ENCODE measurements around the gene SLC16A5. TPM values are rescaled to one million over a fixed set of nuclear protein-coding genes. Genes with fewer than 3 reads are reported as not detected.

The SLC16A5 gene
- total and polyA plus RNA-seq, 2 experiments from 2014 or later: 4.8 to 10.6 TPM

DNA sequence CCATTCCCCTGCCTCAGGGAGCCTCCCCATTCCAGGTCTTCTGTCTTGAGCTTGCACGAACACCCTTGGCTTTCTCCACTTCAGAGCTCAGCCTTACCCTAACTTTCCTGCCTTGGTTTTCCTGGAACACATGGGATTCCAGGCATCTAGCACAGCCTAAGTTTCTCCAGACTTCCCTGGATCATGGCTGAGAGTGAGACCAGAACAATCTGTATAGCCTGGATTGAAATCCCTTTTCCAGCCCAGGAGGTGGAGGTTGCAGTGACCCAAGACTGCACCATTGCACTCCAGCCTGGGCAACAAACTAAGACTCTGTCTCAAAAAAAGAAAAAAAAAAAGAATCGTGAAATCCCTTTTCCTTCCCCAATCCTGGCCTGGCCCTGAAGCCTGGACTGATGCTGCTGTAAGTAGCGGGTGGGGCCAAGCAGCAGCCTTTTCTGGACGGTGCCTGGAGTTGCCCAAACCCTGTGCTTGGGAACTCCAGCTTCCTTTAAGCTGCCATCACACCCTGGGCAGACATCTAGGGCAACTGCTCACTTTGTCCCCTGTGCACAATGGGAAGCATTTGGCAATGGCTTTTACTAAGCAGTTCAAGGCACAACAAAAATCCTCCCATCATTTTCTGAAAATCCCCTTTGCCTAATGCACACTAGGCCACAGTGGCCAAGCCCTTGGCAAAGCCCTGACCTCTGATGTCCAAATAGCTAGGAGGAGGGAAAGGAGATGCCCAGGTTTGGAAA is 12.0 kb upstream of the SLC16A5 start:
- no peaks in the 10 kb centered on the region for H4K20me1 ChIP-seq (ENCODE audit: insufficient read depth)
- H3K27me3 ChIP-seq (replicated peaks; ENCODE audit: insufficient read depth): no peaks in the 10 kb centered on the region
- no peak overlapping the region for H3K27ac ChIP-seq
- no peak overlapping the region for H3K4me2 ChIP-seq (ENCODE audit: unreplicated experiment)
- WGBS, 2 experiments (ENCODE audit: low coverage in 1 of 2, low lambda C conversion rate in 2 of 2, missing lambda C conversion rate in 2 of 2): 51 to 53% methylated on average over 4 of the region's 4 CpGs
- no peaks in the 10 kb centered on the region for H3K79me2 ChIP-seq (ENCODE audit: insufficient read depth)
- H3F3A ChIP-seq (ENCODE audit: insufficient read depth): peaks cover 10% of the 10 kb centered on the region
- no peak for DNase-seq
- H3K9me2 ChIP-seq (ENCODE audit: insufficient read depth): no peaks in the 10 kb centered on the region
- H2AFZ ChIP-seq: no peak overlapping the region
- H3K9ac ChIP-seq: no peak overlapping the region
- no peaks in the 10 kb centered on the region for H3K9me3 ChIP-seq (ENCODE audit: low read depth)
- TF ChIP-seq EZH2phosphoT487 (IDR thresholded peaks at IDR 0.05; ENCODE audit: insufficient read depth, low read depth) (no peak), EZH2 (IDR thresholded peaks at IDR 0.05; ENCODE audit: insufficient read depth, poor library complexity, severe bottlenecking) (no peak)
- in situ Hi-C loops (cut with MboI): no loop called here
- no peaks in the 10 kb centered on the region for H3K36me3 ChIP-seq (ENCODE audit: low read depth)
- no peak overlapping the region for H3K4me3 ChIP-seq
- H3K4me1 ChIP-seq (ENCODE audit: insufficient read depth): peaks cover 26% of the 10 kb centered on the region

DNA sequence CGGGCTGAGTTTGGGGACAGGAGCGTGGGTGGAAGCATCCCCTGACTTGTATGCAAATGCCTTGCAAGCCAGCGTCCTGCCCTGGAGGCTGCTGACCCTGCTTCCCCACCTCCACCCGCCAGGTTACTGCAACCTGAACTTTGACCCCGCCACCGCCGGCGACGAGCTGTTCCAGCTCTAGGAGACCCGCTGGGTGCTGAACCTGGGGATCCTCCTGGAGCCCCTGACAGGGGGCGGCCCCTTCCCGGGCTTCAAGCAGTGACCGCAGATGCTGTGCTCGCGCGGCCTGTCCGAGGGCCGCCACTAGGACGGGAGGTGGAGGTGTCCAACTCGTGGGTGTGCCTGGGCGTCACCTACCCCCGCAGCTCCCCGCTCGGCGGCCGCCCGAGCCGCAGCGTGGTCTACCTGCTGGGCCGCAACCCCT is 10.7 kb upstream of the SLC16A5 start:
- H4K20me1 ChIP-seq (ENCODE audit: insufficient read depth): no peaks in the 10 kb centered on the region
- H3K4me1 ChIP-seq (ENCODE audit: insufficient read depth): peaks cover 26% of the 10 kb centered on the region
- H3K9me3 ChIP-seq (ENCODE audit: low read depth): no peaks in the 10 kb centered on the region
- no peaks in the 10 kb centered on the region for H3K79me2 ChIP-seq (ENCODE audit: insufficient read depth)
- no peaks in the 10 kb centered on the region for H3K27me3 ChIP-seq (replicated peaks; ENCODE audit: insufficient read depth)
- H2AFZ ChIP-seq: no peak overlapping the region
- no peak for DNase-seq
- H3F3A ChIP-seq (ENCODE audit: insufficient read depth): peaks cover 10% of the 10 kb centered on the region
- H3K4me2 ChIP-seq (ENCODE audit: unreplicated experiment): no peak overlapping the region
- in situ Hi-C loops (cut with MboI): no loop called here
- no peak overlapping the region for H3K9ac ChIP-seq
- no peaks in the 10 kb centered on the region for H3K36me3 ChIP-seq (ENCODE audit: low read depth)
- H3K9me2 ChIP-seq (ENCODE audit: insufficient read depth): no peaks in the 10 kb centered on the region
- H3K27ac ChIP-seq: no peak overlapping the region
- no peak for TF ChIP-seq EZH2 (IDR thresholded peaks at IDR 0.05; ENCODE audit: insufficient read depth, poor library complexity, severe bottlenecking)
- no peak for TF ChIP-seq EZH2phosphoT487 (IDR thresholded peaks at IDR 0.05; ENCODE audit: insufficient read depth, low read depth)
- H3K4me3 ChIP-seq: no peak overlapping the region
- 80 to 91% methylated on average over 22 to 23 of the region's 30 CpGs for WGBS, 2 experiments (ENCODE audit: low coverage in 1 of 2, low lambda C conversion rate in 2 of 2, missing lambda C conversion rate in 2 of 2)

DNA sequence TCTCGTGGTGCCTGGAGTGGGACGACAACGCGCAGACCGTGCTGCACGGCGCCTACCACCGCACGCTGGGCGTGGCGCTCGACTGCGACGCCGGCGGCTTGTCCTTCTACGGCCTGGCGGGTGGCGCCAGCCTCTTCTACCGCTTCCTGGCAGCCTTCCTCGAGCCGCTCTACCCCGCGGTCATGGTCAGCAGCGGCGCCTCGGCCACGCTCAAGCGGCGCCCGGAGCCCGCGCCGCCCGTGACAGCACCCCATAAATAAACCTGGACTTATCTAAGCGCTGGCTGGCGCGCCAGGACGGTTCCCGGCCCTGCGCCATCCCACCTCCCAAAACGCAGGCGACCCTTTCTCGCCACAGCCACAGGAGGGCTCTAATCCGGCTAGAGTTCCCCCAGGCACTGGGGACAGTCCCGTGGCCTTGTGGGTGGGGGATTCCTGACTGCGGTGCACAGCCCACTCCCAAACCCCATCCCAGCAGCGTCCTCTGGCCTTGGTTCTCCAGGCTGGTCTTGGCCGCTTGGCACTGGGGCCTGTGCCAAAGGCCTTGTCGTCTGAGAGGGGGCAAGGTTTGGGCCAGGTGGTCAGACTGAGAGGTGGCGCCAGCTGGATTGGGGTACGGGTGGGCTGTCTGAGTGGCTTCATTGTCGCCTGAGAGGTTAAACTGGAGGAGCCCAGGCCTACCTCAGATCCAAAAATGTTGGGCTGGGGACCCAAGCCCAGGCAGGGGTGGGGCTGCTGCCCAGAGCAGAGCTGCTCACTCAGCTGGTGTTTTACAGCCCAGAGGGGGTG is 10.1 kb upstream of the SLC16A5 start:
- H3F3A ChIP-seq (ENCODE audit: insufficient read depth): peaks cover 10% of the 10 kb centered on the region
- DNase-seq: peak; percentile 47
- H3K36me3 ChIP-seq (ENCODE audit: low read depth): no peaks in the 10 kb centered on the region
- H3K9me3 ChIP-seq (ENCODE audit: low read depth): no peaks in the 10 kb centered on the region
- H3K4me2 ChIP-seq (ENCODE audit: unreplicated experiment): no peak overlapping the region
- H3K9me2 ChIP-seq (ENCODE audit: insufficient read depth): no peaks in the 10 kb centered on the region
- peaks cover 26% of the 10 kb centered on the region for H3K4me1 ChIP-seq (ENCODE audit: insufficient read depth)
- peak overlapping the region; percentile 54 for H3K9ac ChIP-seq
- in situ Hi-C loops (cut with MboI): no loop called here
- TF ChIP-seq EZH2 (IDR thresholded peaks at IDR 0.05; ENCODE audit: insufficient read depth, poor library complexity, severe bottlenecking) (no peak), EZH2phosphoT487 (IDR thresholded peaks at IDR 0.05; ENCODE audit: insufficient read depth, low read depth) (no peak)
- 33 to 42% methylated on average over 53 of the region's 53 CpGs for WGBS, 2 experiments (ENCODE audit: low coverage in 1 of 2, low lambda C conversion rate in 2 of 2, missing lambda C conversion rate in 2 of 2)
- peak overlapping the region; percentile 56 for H2AFZ ChIP-seq
- H3K27ac ChIP-seq: peak overlapping the region; percentile 77
- no peaks in the 10 kb centered on the region for H3K27me3 ChIP-seq (replicated peaks; ENCODE audit: insufficient read depth)
- H4K20me1 ChIP-seq (ENCODE audit: insufficient read depth): no peaks in the 10 kb centered on the region
- peak overlapping the region; percentile 14; the same call in 1 of the 2 replicates for H3K4me3 ChIP-seq
- no peaks in the 10 kb centered on the region for H3K79me2 ChIP-seq (ENCODE audit: insufficient read depth)

- peak overlapping the region; percentile 14 for H3K4me3 ChIP-seq
- TF ChIP-seq EZH2 (IDR thresholded peaks at IDR 0.05; ENCODE audit: insufficient read depth, poor library complexity, severe bottlenecking) (no peak), EZH2phosphoT487 (IDR thresholded peaks at IDR 0.05; ENCODE audit: insufficient read depth, low read depth) (no peak)
- DNase-seq: peak; percentile 92
Measured at GRCh38 chr17:75078284-75079022, 9.3 kb upstream of the SLC16A5 start.

More at GRCh38 chr17:75078284-75079022, 9.3 kb upstream of the SLC16A5 start:
- Histone ChIP-seq H3K9me3 (ENCODE audit: low read depth) (no peaks in the 10 kb centered on the region), H3K9ac (peak overlapping the region; percentile 54), H2AFZ (peak overlapping the region; percentile 56), H3K9me2 (ENCODE audit: insufficient read depth) (no peaks in the 10 kb centered on the region), H3F3A (ENCODE audit: insufficient read depth) (peaks cover 10% of the 10 kb centered on the region), H3K27ac (peak overlapping the region; percentile 77), H3K4me2 (ENCODE audit: unreplicated experiment) (peak overlapping the region; percentile 56), H3K4me1 (ENCODE audit: insufficient read depth) (peaks cover 26% of the 10 kb centered on the region), H3K79me2 (ENCODE audit: insufficient read depth) (no peaks in the 10 kb centered on the region), H3K27me3 (replicated peaks; ENCODE audit: insufficient read depth) (no peaks in the 10 kb centered on the region), H4K20me1 (ENCODE audit: insufficient read depth) (no peaks in the 10 kb centered on the region), H3K36me3 (ENCODE audit: low read depth) (no peaks in the 10 kb centered on the region)
- WGBS, 2 experiments (ENCODE audit: low coverage in 1 of 2, low lambda C conversion rate in 2 of 2, missing lambda C conversion rate in 2 of 2): 18 to 26% methylated on average over 16 to 17 of the region's 17 CpGs
- in situ Hi-C loops (cut with MboI): no loop called here
